ENCODE measurements around the gene PSMD6.
A peak's percentile ranks its signal among the peaks of the same experiment; 100 is the strongest.

Gene PSMD6

GRCh38 chr3:64038253-64038767 is 15.0 kb upstream of the PSMD6 start:
- H3K27me3 Mint-ChIP-seq: peaks cover 43% of the 10 kb centered on the region
- no peak for ATAC-seq (replicated peaks; ENCODE audit: extremely low read depth, poor library complexity, severe bottlenecking)
- DNase-seq (ENCODE audit: low spot score in 2 of 2): no peak
- no peaks in the 10 kb centered on the region for H3K4me1 Mint-ChIP-seq
- peaks cover 1% of the 10 kb centered on the region for H3K36me3 Mint-ChIP-seq (ENCODE audit: insufficient read depth)
- H3K27ac Mint-ChIP-seq (ENCODE audit: low read depth): no peak overlapping the region
- no peak overlapping the region for H3K4me3 Mint-ChIP-seq
- H3K9me3 Mint-ChIP-seq: no peaks in the 10 kb centered on the region

DNA sequence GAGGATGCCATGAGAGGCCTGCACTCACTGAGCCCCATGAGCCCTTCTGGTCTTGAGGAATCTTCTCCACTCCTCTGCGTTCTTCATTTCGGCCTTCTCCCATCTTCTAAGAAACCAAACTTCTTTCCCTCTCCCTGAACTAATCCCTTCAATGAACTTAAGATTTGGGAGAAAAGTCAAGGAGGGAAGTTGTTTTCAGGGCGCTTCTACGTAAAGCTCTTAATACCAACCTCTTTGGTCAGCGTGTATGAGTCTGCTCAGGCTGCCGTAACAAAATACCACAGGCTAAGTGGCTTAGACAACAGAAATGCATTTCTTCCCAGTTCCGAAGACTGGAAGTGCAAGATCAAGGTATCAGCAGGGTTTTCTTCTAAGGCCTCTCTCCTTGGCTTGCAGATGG is 13.8 kb upstream of the PSMD6 start:
- Mint-ChIP-seq H3K27ac (ENCODE audit: low read depth) (no peak overlapping the region), H3K27me3 (peaks cover 36% of the 10 kb centered on the region), H3K36me3 (ENCODE audit: insufficient read depth) (peaks cover 1% of the 10 kb centered on the region), H3K9me3 (no peaks in the 10 kb centered on the region), H3K4me1 (no peaks in the 10 kb centered on the region), H3K4me3 (no peak overlapping the region)
- DNase-seq (ENCODE audit: low spot score in 2 of 2) (no peak), ATAC-seq (replicated peaks; ENCODE audit: extremely low read depth, poor library complexity, severe bottlenecking) (no peak)

DNA sequence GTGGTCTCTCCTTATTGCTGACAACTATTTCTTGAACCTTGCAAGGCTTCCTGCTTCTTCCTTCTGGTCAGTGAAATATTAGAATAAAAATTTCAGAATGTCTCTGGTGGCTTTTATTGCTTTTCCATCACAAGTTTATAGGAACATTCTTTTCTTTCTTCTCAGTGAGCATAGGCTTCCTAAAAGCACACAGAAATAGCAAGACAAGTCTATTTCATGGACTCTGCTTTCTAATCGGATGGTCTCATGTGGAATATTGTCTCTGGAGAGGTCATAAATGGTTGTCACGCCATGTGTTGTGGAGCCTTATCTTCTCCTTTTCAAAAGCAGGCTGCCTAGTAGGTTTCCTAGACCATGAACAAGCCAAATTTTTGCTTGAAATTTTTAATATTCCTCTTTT is 9.8 kb upstream of the PSMD6 start:
- H3K27ac Mint-ChIP-seq (ENCODE audit: low read depth): no peak overlapping the region
- ATAC-seq (replicated peaks; ENCODE audit: extremely low read depth, poor library complexity, severe bottlenecking) (no peak), DNase-seq (ENCODE audit: low spot score in 2 of 2) (no peak)
- no peak overlapping the region for H3K4me3 Mint-ChIP-seq
- peaks cover 5% of the 10 kb centered on the region for H3K4me1 Mint-ChIP-seq
- H3K9me3 Mint-ChIP-seq: no peaks in the 10 kb centered on the region
- H3K27me3 Mint-ChIP-seq: peaks cover 24% of the 10 kb centered on the region
- no peaks in the 10 kb centered on the region for H3K36me3 Mint-ChIP-seq (ENCODE audit: insufficient read depth)

- Mint-ChIP-seq H3K27me3 (peaks cover 33% of the 10 kb centered on the region), H3K9me3 (no peaks in the 10 kb centered on the region), H3K27ac (ENCODE audit: low read depth) (no peak overlapping the region), H3K4me3 (no peak overlapping the region), H3K36me3 (ENCODE audit: insufficient read depth) (no peaks in the 10 kb centered on the region), H3K4me1 (peaks cover 5% of the 10 kb centered on the region)
- DNase-seq (ENCODE audit: low spot score in 2 of 2): no peak
- no peak for ATAC-seq (replicated peaks; ENCODE audit: extremely low read depth, poor library complexity, severe bottlenecking)
Observed at GRCh38 chr3:64031540-64032508, 8.5 kb upstream of the PSMD6 start.

DNA sequence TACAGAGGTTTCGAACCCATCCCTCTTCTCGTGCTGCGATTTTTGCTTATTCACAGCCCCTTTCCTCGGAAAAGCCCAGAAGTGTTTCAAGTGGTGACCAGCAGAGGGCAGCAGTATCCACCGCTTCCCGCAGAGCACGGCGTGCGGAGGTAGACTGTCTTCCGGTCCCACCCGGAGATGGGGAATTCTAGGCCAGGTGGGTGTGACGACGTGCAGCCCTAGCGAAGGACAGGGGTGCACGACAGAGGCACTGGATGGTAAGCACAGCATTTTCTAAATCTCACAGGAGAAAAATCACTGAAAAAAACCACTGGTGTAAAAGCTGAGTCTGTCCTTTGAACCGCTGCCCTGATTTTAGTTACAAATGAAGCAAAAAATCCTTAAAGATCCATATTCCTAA is 7.4 kb upstream of the PSMD6 start:
- peak overlapping the region; percentile 26 for H3K27ac Mint-ChIP-seq (ENCODE audit: low read depth)
- H3K4me1 Mint-ChIP-seq: peaks cover 5% of the 10 kb centered on the region
- peaks cover 36% of the 10 kb centered on the region for H3K27me3 Mint-ChIP-seq
- ATAC-seq (replicated peaks; ENCODE audit: extremely low read depth, poor library complexity, severe bottlenecking) (peak; percentile 83), DNase-seq (ENCODE audit: low spot score in 2 of 2) (peak; percentile 55 to 61)
- peak overlapping the region; percentile 70 for H3K4me3 Mint-ChIP-seq
- no peaks in the 10 kb centered on the region for H3K9me3 Mint-ChIP-seq
- H3K36me3 Mint-ChIP-seq (ENCODE audit: insufficient read depth): no peaks in the 10 kb centered on the region

- no peaks in the 10 kb centered on the region for H3K9me3 Mint-ChIP-seq
- no peak overlapping the region for H3K27ac Mint-ChIP-seq (ENCODE audit: low read depth)
- H3K27me3 Mint-ChIP-seq: peaks cover 36% of the 10 kb centered on the region
- no peaks in the 10 kb centered on the region for H3K36me3 Mint-ChIP-seq (ENCODE audit: insufficient read depth)
- peaks cover 5% of the 10 kb centered on the region for H3K4me1 Mint-ChIP-seq
- H3K4me3 Mint-ChIP-seq: no peak overlapping the region
- DNase-seq (ENCODE audit: low spot score in 2 of 2) (no peak), ATAC-seq (replicated peaks; ENCODE audit: extremely low read depth, poor library complexity, severe bottlenecking) (no peak)
Observed at GRCh38 chr3:64029287-64029686, 6.0 kb upstream of the PSMD6 start.

DNA sequence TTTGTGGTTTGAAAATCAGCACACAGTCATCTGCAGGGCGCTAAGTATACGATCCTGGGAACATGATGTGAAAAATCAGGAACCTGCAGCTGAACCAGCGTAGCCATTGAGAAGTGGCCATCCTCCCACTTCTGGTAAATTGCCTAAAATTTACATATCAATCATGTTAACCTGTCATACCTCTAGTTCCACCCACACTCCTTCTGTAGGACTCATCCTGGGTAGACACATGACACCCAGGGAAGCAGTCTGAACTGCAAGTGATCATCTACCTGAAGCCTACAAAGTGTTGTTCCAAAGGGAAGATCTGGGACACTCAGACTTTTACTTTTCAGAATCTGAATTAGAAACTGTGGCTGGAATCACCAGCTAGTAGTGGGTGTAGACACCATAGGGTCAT is 5.5 kb upstream of the PSMD6 start:
- Mint-ChIP-seq H3K4me1 (peaks cover 5% of the 10 kb centered on the region), H3K4me3 (no peak overlapping the region), H3K27me3 (peaks cover 36% of the 10 kb centered on the region), H3K9me3 (no peaks in the 10 kb centered on the region), H3K27ac (ENCODE audit: low read depth) (no peak overlapping the region), H3K36me3 (ENCODE audit: insufficient read depth) (peaks cover 2% of the 10 kb centered on the region)
- ATAC-seq (replicated peaks; ENCODE audit: extremely low read depth, poor library complexity, severe bottlenecking) (no peak), DNase-seq (ENCODE audit: low spot score in 2 of 2) (no peak)

- Mint-ChIP-seq H3K4me3 (no peak overlapping the region), H3K27ac (ENCODE audit: low read depth) (no peak overlapping the region)
Observed at GRCh38 chr3:64027658-64028057, 4.4 kb upstream of the PSMD6 start.

DNA sequence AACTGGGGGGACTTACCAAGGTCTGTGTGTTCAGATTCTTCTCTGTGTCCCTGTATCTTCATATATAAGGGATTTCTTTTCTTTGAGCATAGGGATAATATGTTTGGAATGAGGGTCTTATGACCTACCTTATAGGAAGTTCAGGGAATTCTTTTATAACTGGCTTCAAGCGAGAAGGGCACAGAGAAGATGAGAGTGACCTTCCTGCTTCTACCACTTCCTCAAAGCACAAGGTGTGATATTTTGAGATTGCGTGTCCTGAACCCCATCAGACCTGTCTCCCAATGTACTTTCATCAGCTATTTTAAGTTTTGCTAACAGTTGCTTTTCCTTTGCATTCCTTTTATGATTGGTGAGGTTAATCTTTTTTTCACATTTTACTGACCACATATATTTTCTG is 3.1 kb upstream of the PSMD6 start:
- H3K36me3 Mint-ChIP-seq (ENCODE audit: insufficient read depth): peaks cover 25% of the 10 kb centered on the region
- no peak overlapping the region for H3K4me3 Mint-ChIP-seq
- no peaks in the 10 kb centered on the region for H3K9me3 Mint-ChIP-seq
- peaks cover 36% of the 10 kb centered on the region for H3K27me3 Mint-ChIP-seq
- no peak overlapping the region for H3K27ac Mint-ChIP-seq (ENCODE audit: low read depth)
- H3K4me1 Mint-ChIP-seq: peaks cover 15% of the 10 kb centered on the region
- DNase-seq (ENCODE audit: low spot score in 2 of 2) (no peak), ATAC-seq (replicated peaks; ENCODE audit: extremely low read depth, poor library complexity, severe bottlenecking) (no peak)

More at GRCh38 chr3:64027658-64028057, 4.4 kb upstream of the PSMD6 start:
- Mint-ChIP-seq H3K9me3 (no peaks in the 10 kb centered on the region), H3K4me1 (peaks cover 5% of the 10 kb centered on the region), H3K36me3 (ENCODE audit: insufficient read depth) (peaks cover 12% of the 10 kb centered on the region), H3K27me3 (peaks cover 36% of the 10 kb centered on the region)
- no peak for ATAC-seq (replicated peaks; ENCODE audit: extremely low read depth, poor library complexity, severe bottlenecking)
- DNase-seq (ENCODE audit: low spot score in 2 of 2): no peak

DNA sequence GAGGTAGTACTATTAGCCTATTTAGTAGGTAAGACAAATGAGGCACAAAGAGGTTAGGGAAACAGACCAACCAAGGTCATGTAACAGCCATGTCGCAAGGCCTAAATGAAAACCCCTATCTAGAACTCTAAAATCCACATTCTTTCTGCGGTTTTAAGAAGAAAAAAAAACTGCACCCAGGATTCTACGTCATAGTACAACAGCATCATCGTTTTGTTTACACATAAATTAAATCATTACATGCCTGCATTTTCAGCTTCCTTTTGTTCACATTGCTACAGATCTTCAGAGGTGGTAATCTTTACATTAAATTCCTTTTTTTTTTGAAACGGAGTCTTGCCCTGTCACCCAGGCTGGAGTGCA is 548 bp upstream of the PSMD6 start:
- Mint-ChIP-seq H3K36me3 (ENCODE audit: insufficient read depth) (peaks cover 36% of the 10 kb centered on the region), H3K27ac (ENCODE audit: low read depth) (peak overlapping the region; percentile 86), H3K4me3 (peak overlapping the region; percentile 75), H3K27me3 (peaks cover 24% of the 10 kb centered on the region), H3K4me1 (peaks cover 10% of the 10 kb centered on the region), H3K9me3 (no peaks in the 10 kb centered on the region)
- no peak for DNase-seq (ENCODE audit: low spot score in 2 of 2)
- ATAC-seq (replicated peaks; ENCODE audit: extremely low read depth, poor library complexity, severe bottlenecking): no peak

DNA sequence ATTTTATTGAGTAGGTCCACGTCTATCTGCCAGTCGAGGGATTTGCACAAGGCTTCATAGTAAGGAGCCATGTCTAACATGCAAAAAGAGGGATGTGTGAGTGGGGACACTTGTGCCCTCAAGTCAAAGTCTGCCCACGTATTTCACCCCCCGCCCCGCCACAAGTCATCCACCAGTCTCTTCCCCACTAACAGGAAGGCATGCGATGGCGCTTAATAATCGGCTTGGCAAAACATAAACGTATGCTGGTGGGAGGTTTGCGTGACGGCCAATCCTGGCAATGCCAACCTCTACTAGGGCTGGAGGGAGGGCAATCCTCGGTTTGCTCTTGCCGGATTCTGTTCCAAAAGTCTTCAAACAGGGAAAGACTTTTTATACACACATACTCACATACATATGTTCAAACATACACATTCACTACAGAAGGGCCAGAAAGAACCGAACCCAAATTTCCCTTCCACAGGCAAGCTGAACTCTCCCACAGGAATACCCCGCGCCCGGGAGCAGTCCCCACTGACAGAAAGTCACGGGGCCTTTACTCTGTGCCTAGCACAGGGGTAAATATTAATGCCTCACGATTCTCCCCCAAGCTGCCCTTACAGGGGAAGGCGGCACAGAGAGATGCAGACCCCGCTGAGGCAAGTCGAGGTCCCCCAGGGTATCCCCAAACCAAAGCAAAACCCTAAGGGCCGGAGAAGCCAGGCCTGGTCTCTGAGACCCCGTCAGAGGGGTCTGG is 675 bp downstream of the PSMD6 start:
- peak overlapping the region; percentile 75 for H3K4me3 Mint-ChIP-seq
- H3K27me3 Mint-ChIP-seq: peaks cover 11% of the 10 kb centered on the region
- peak overlapping the region; percentile 86 for H3K27ac Mint-ChIP-seq (ENCODE audit: low read depth)
- peaks cover 10% of the 10 kb centered on the region for H3K4me1 Mint-ChIP-seq
- no peak for DNase-seq (ENCODE audit: low spot score in 2 of 2)
- peak; percentile 20 for ATAC-seq (replicated peaks; ENCODE audit: extremely low read depth, poor library complexity, severe bottlenecking)
- H3K36me3 Mint-ChIP-seq (ENCODE audit: insufficient read depth): peaks cover 46% of the 10 kb centered on the region
- H3K9me3 Mint-ChIP-seq: no peaks in the 10 kb centered on the region

DNA sequence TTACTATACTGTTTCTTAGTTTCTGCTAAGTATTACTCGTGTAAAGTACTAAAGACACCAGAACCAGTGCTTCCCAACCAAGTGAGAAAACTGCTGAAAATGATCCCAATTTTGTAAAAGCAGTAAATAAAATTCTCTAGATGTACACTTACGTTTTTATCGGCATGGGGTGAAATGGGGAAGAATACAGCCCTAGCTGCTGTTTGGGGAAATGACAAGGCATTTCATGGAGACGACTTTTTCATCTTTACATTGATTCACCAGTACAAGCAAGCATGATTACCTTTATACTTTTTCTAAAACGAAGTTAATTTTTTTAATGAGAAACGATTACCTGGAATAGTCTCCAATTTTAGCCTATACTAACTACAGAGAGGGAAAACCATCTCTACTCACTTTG is 1.4 kb downstream of the PSMD6 start:
- Mint-ChIP-seq H3K4me3 (peak overlapping the region; percentile 75), H3K4me1 (peaks cover 14% of the 10 kb centered on the region), H3K27me3 (peaks cover 4% of the 10 kb centered on the region), H3K36me3 (ENCODE audit: insufficient read depth) (peaks cover 49% of the 10 kb centered on the region), H3K27ac (ENCODE audit: low read depth) (peak overlapping the region; percentile 86), H3K9me3 (no peaks in the 10 kb centered on the region)
- ATAC-seq (replicated peaks; ENCODE audit: extremely low read depth, poor library complexity, severe bottlenecking) (no peak), DNase-seq (ENCODE audit: low spot score in 2 of 2) (no peak)

All from central memory CD8-positive, alpha-beta T cell (primary cell).